Heart left ventricle (tissue), 13 donors: ENCODE measurements around the gene REPIN1.

Experiments used
- POLR2A ChIP-seq, 2 donors: fragments of 450-650 bp; IDR thresholded peaks; one replicate each; pipeline ENCODE4 v1.6.1; 2017; ENCODE audit warnings: antibody characterized with exemption in 2 of 2, mild to moderate bottlenecking in 2 of 2, moderate library complexity in 2 of 2
- TF ChIP-seq, protein P1 (sequence below), 12 donors: fragments of 200-600 bp; sonication (generic) in 4 of 12; IDR thresholded peaks; one replicate each; pipeline versions ENCODE4 v1.5.0 to v1.8.0; 2018 to 2022; ENCODE audit warnings: antibody characterized with exemption in 12 of 12, mild to moderate bottlenecking in 5 of 12
- donor health status: ischemic (EF 13 %, LVEDD 7.1; RV severe dilation, severe dysfunction).
- donor health status: DM: no; HTN: yes; CAD: no.
- donor health status: DM: no; HTN: no; CAD: no.
- donor health status: ischemic (EF 25% LVEDD 6.9; RV normal size, moderate dysfunction).
- donor health status: ischemic (EF 25% LVEDD 5.7; RV mildly dilated, moderate dysfunction).
- donor health status: ischemic (EF 35%, LVEDD 5.7; RV mildly dilated, moderate dysfunction).
- donor health status: nonischemic (EF 11% LVEDD 7.7; RV severe dilation, severe dysfunction).
- donor health status: DM: yes; HTN: yes; CAD: no.
- donor health status: PGD.
- donor health status: ischemic (EF 29% LVEDD 5.4; RV normal size, mild dysfunction).
- donor health status: nonischemic (EF 23%, LVEDD 6.1; RV moderate dilation, normal function).

DNA sequence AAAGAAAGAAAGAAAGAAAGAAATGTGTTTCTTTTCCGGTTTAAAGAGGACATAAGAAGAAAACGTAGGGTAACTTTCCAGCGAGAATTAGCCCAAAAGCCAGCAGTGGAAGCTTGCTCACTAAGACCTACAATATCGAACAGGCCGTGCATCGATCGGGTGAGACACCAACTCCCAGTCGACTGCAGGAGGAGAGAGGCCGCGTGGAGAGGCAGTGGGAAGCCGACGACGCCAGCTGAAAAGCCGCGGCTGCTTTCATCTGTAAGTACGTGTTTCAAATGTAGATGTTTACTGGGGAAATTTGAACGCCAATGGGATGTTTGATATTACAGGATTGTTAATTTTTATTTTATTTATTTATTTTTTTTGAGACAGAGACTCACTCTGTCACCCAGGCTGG, 53.2 kb downstream of the REPIN1 start:
- TF ChIP-seq, protein P1, sequence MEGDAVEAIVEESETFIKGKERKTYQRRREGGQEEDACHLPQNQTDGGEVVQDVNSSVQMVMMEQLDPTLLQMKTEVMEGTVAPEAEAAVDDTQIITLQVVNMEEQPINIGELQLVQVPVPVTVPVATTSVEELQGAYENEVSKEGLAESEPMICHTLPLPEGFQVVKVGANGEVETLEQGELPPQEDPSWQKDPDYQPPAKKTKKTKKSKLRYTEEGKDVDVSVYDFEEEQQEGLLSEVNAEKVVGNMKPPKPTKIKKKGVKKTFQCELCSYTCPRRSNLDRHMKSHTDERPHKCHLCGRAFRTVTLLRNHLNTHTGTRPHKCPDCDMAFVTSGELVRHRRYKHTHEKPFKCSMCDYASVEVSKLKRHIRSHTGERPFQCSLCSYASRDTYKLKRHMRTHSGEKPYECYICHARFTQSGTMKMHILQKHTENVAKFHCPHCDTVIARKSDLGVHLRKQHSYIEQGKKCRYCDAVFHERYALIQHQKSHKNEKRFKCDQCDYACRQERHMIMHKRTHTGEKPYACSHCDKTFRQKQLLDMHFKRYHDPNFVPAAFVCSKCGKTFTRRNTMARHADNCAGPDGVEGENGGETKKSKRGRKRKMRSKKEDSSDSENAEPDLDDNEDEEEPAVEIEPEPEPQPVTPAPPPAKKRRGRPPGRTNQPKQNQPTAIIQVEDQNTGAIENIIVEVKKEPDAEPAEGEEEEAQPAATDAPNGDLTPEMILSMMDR (IDR thresholded peaks at IDR 0.05): no peak
- no peak for TF ChIP-seq POLR2A (IDR thresholded peaks at IDR 0.05)
